Astrocyte of the spinal cord (primary cell): Measurements from ENCODE around the gene RXFP1.

ENCODE experiments used
- DNase-seq: peaks from one replicate; pipeline ENCODE4 v3.0.0; 2011; ENCODE audit warnings: low read depth, low spot score
- H3K4me3 ChIP-seq: 2 replicates; pipeline ENCODE4 v1.5.1; 2011; ENCODE audit warnings: low read depth, mild to moderate bottlenecking, low read length, moderate library complexity
- CTCF ChIP-seq: IDR thresholded peaks from 2 replicates; pipeline ENCODE4 v1.5.1; 2012; ENCODE audit warnings: low read depth, mild to moderate bottlenecking, low read length, inconsistent platforms
- in situ Hi-C: cut with HindIII; loops from 2 replicates; pipeline ENCODE4 v1.10.0; 2017; ENCODE audit warnings: low sequenced_read_pairs

Gene RXFP1

GRCh38 chr4:158566860-158567259 is 45.2 kb downstream of the RXFP1 start:
- no peak for DNase-seq
- no peak for TF ChIP-seq CTCF
- H3K4me3 ChIP-seq = no peak overlapping the region
- in situ Hi-C loops = no loop called here

- H3K4me3 ChIP-seq = no peak overlapping the region
- in situ Hi-C loops = no loop called here
- DNase-seq = no peak
- no peak for TF ChIP-seq CTCF
These were observed 50.1 kb downstream of the RXFP1 start for GRCh38 chr4:158571736-158572135.

- TF ChIP-seq CTCF = no peak
These were observed 50.9 kb downstream of the RXFP1 start for GRCh38 chr4:158572608-158573007.

GRCh38 chr4:158578476-158578875 is 56.8 kb downstream of the RXFP1 start:
- H3K4me3 ChIP-seq = no peak overlapping the region
- in situ Hi-C loops = no loop called here
- DNase-seq = peak; percentile 26
- TF ChIP-seq CTCF = peak; percentile 52

More at GRCh38 chr4:158572608-158573007, 50.9 kb downstream of the RXFP1 start:
- in situ Hi-C loops = no loop called here
- no peak for DNase-seq
- no peak overlapping the region for H3K4me3 ChIP-seq

GRCh38 chr4:158580064-158580463 is 58.4 kb downstream of the RXFP1 start:
- DNase-seq = no peak
- no peak for TF ChIP-seq CTCF
- H3K4me3 ChIP-seq = no peak overlapping the region
- in situ Hi-C loops = no loop called here

GRCh38 chr4:158581161-158581560 is 59.5 kb downstream of the RXFP1 start:
- DNase-seq = peak; percentile 22
- TF ChIP-seq CTCF = no peak
- no peak overlapping the region for H3K4me3 ChIP-seq
- in situ Hi-C loops = no loop called here

- DNase-seq = no peak
- in situ Hi-C loops = no loop called here
- no peak overlapping the region for H3K4me3 ChIP-seq
- TF ChIP-seq CTCF = no peak
These were observed 65.2 kb downstream of the RXFP1 start for GRCh38 chr4:158586881-158587280.
